GM23248 (cell line): ENCODE results near the gene KRTAP25-1.

Experiments used
- EZH2 ChIP-seq: fragments of 200-600 bp; sonication (generic); IDR thresholded peaks from 2 replicates; pipeline ENCODE4 v1.6.1; 2018; ENCODE audit warnings: antibody characterized with exemption, mild to moderate bottlenecking; ENCODE audit not compliant: insufficient read depth, poor library complexity, severe bottlenecking
- EZH2phosphoT487 ChIP-seq: fragments of 200-600 bp; sonication (generic); IDR thresholded peaks from 2 replicates; pipeline ENCODE4 v1.6.1; 2018; ENCODE audit warnings: antibody characterized with exemption, moderate library complexity, mild to moderate bottlenecking, low read depth; ENCODE audit not compliant: insufficient read depth

DNA sequence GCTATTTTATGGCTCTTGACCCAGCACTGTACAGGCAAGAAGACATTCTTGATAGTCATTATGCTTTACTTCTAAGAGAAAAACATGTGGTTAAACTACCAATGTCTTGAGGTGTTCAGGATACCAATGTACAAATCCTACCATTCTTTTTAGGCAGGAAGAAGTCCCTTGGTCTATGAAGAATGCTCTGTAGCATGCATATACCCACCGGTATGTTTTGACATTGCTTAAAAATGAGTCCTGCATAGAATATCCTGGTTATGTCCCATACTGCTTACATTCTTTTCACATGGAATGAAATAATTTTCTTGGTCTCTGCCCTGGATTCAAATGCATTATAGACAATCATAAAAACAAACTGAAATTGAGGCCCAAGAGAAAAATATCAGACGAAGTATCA lies 43.4 kb upstream of the KRTAP25-1 start:
- TF ChIP-seq EZH2 (no peak), EZH2phosphoT487 (no peak)
